WTC11 (cell line): ENCODE measurements around the gene OSBP2.

Source experiments
- CREM ChIP-seq: sonication (generic); formaldehyde crosslinking; IDR thresholded peaks from 2 replicates; pipeline ENCODE4 v1.8.1; 2022; ENCODE audit warnings: mild to moderate bottlenecking, missing genetic modification reagents, moderate library complexity
- ESRRA ChIP-seq: sonication (generic); formaldehyde crosslinking; IDR thresholded peaks from 2 replicates; pipeline ENCODE4 v1.8.1; 2022; ENCODE audit warnings: mild to moderate bottlenecking, missing genetic modification reagents, borderline replicate concordance
- GABPB1 ChIP-seq: sonication (generic); formaldehyde crosslinking; IDR thresholded peaks from 2 replicates; pipeline ENCODE4 v1.8.1; 2023; ENCODE audit warnings: mild to moderate bottlenecking, missing genetic modification reagents
- IRF2 ChIP-seq: sonication (generic); formaldehyde crosslinking; IDR thresholded peaks from 2 replicates; pipeline ENCODE4 v1.8.0; 2022; ENCODE audit warnings: low read depth, missing genetic modification reagents, borderline replicate concordance
- NFYB ChIP-seq: sonication (generic); formaldehyde crosslinking; conservative IDR thresholded peaks from 2 replicates; pipeline ENCODE4 v1.8.0; 2022; ENCODE audit warnings: low read depth, missing genetic modification reagents
- SOX15 ChIP-seq: fragments of 250-450 bp; sonication (Bioruptor Pico); IDR thresholded peaks from 2 replicates; pipeline ENCODE4 v1.9.0; 2021; ENCODE audit warnings: mild to moderate bottlenecking
- ZNF121 ChIP-seq: sonication (generic); formaldehyde crosslinking; IDR thresholded peaks from 2 replicates; pipeline ENCODE4 v1.8.0; 2023; ENCODE audit warnings: missing genetic modification reagents
- ZNF416 ChIP-seq: fragments of 250-450 bp; sonication (Bioruptor Pico); IDR thresholded peaks from 2 replicates; pipeline ENCODE4 v1.9.0; 2021; ENCODE audit warnings: mild to moderate bottlenecking, inconsistent platforms
- TF ChIP-seq, protein P1 (sequence below): fragments of 200-600 bp; IDR thresholded peaks from 2 replicates; pipeline ENCODE4 v1.8.0; 2022; ENCODE audit warnings: antibody characterized with exemption
- TF ChIP-seq, protein P2 (sequence below): sonication (generic); formaldehyde crosslinking; IDR thresholded peaks from 2 replicates; pipeline ENCODE4 v1.8.0; 2022; ENCODE audit warnings: missing genetic modification reagents
- TF ChIP-seq, protein P3 (sequence below): sonication (generic); formaldehyde crosslinking; IDR thresholded peaks from 2 replicates; pipeline ENCODE4 v1.8.1; 2023; ENCODE audit warnings: mild to moderate bottlenecking, missing genetic modification reagents
- TF ChIP-seq, protein P4 (sequence below): sonication (generic); formaldehyde crosslinking; IDR thresholded peaks from 2 replicates; pipeline ENCODE4 v1.8.0; 2022; ENCODE audit warnings: mild to moderate bottlenecking, missing genetic modification reagents
- TF ChIP-seq, protein P5 (sequence below): sonication (generic); formaldehyde crosslinking; IDR thresholded peaks from 2 replicates; pipeline ENCODE4 v1.8.1; 2023; ENCODE audit warnings: mild to moderate bottlenecking, missing genetic modification reagents, moderate library complexity

DNA sequence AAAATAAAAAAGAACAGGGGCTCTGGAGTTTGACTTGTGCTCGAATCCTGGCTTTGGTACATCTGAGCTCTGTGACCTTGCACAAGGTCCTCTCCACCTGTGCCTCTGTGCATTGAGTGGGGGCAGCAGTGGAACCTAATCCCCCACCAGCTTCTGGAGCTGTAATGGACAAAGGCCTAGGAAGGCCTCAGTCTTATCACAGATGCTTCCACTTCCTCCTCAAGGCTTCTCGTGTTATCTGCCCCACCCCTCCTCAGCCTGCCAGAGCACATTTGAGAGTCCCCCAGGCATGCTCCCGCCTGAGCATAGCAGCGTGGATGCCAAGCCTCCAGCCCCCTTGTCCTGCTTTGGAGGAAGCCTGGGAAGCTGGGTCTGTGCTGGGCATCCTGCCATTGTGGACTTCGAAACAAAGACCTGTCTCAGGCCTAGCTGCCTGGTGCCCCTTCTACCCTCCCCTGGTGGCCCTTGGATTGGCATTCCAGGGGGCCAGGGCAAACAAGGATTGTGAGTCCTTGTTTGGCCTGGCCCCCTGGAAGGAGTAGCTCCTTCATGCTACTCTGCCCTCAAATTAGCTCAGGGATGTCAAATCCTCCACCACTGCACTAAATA lies 44.1 kb upstream of the OSBP2 start:
- TF ChIP-seq, protein P1, sequence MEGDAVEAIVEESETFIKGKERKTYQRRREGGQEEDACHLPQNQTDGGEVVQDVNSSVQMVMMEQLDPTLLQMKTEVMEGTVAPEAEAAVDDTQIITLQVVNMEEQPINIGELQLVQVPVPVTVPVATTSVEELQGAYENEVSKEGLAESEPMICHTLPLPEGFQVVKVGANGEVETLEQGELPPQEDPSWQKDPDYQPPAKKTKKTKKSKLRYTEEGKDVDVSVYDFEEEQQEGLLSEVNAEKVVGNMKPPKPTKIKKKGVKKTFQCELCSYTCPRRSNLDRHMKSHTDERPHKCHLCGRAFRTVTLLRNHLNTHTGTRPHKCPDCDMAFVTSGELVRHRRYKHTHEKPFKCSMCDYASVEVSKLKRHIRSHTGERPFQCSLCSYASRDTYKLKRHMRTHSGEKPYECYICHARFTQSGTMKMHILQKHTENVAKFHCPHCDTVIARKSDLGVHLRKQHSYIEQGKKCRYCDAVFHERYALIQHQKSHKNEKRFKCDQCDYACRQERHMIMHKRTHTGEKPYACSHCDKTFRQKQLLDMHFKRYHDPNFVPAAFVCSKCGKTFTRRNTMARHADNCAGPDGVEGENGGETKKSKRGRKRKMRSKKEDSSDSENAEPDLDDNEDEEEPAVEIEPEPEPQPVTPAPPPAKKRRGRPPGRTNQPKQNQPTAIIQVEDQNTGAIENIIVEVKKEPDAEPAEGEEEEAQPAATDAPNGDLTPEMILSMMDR: no peak
- TF ChIP-seq NFYB (CRISPR knock-in tag) (no peak), ZNF416 (CRISPR knock-in tag) (no peak), CREM (no peak), ESRRA (CRISPR knock-in tag) (no peak), IRF2 (CRISPR knock-in tag) (no peak), ZNF121 (no peak), SOX15 (CRISPR knock-in tag) (no peak), GABPB1 (no peak)
- TF ChIP-seq, protein P2, sequence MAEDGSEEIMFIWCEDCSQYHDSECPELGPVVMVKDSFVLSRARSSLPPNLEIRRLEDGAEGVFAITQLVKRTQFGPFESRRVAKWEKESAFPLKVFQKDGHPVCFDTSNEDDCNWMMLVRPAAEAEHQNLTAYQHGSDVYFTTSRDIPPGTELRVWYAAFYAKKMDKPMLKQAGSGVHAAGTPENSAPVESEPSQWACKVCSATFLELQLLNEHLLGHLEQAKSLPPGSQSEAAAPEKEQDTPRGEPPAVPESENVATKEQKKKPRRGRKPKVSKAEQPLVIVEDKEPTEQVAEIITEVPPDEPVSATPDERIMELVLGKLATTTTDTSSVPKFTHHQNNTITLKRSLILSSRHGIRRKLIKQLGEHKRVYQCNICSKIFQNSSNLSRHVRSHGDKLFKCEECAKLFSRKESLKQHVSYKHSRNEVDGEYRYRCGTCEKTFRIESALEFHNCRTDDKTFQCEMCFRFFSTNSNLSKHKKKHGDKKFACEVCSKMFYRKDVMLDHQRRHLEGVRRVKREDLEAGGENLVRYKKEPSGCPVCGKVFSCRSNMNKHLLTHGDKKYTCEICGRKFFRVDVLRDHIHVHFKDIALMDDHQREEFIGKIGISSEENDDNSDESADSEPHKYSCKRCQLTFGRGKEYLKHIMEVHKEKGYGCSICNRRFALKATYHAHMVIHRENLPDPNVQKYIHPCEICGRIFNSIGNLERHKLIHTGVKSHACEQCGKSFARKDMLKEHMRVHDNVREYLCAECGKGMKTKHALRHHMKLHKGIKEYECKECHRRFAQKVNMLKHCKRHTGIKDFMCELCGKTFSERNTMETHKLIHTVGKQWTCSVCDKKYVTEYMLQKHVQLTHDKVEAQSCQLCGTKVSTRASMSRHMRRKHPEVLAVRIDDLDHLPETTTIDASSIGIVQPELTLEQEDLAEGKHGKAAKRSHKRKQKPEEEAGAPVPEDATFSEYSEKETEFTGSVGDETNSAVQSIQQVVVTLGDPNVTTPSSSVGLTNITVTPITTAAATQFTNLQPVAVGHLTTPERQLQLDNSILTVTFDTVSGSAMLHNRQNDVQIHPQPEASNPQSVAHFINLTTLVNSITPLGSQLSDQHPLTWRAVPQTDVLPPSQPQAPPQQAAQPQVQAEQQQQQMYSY (CRISPR knock-in tag): no peak
- TF ChIP-seq, protein P3, sequence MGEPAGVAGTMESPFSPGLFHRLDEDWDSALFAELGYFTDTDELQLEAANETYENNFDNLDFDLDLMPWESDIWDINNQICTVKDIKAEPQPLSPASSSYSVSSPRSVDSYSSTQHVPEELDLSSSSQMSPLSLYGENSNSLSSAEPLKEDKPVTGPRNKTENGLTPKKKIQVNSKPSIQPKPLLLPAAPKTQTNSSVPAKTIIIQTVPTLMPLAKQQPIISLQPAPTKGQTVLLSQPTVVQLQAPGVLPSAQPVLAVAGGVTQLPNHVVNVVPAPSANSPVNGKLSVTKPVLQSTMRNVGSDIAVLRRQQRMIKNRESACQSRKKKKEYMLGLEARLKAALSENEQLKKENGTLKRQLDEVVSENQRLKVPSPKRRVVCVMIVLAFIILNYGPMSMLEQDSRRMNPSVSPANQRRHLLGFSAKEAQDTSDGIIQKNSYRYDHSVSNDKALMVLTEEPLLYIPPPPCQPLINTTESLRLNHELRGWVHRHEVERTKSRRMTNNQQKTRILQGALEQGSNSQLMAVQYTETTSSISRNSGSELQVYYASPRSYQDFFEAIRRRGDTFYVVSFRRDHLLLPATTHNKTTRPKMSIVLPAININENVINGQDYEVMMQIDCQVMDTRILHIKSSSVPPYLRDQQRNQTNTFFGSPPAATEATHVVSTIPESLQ: no peak
- TF ChIP-seq, protein P4, sequence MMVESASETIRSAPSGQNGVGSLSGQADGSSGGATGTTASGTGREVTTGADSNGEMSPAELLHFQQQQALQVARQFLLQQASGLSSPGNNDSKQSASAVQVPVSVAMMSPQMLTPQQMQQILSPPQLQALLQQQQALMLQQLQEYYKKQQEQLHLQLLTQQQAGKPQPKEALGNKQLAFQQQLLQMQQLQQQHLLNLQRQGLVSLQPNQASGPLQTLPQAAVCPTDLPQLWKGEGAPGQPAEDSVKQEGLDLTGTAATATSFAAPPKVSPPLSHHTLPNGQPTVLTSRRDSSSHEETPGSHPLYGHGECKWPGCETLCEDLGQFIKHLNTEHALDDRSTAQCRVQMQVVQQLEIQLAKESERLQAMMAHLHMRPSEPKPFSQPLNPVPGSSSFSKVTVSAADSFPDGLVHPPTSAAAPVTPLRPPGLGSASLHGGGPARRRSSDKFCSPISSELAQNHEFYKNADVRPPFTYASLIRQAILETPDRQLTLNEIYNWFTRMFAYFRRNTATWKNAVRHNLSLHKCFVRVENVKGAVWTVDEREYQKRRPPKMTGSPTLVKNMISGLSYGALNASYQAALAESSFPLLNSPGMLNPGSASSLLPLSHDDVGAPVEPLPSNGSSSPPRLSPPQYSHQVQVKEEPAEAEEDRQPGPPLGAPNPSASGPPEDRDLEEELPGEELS: no peak
- TF ChIP-seq, protein P5, sequence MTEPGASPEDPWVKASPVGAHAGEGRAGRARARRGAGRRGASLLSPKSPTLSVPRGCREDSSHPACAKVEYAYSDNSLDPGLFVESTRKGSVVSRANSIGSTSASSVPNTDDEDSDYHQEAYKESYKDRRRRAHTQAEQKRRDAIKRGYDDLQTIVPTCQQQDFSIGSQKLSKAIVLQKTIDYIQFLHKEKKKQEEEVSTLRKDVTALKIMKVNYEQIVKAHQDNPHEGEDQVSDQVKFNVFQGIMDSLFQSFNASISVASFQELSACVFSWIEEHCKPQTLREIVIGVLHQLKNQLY (CRISPR knock-in tag): no peak
